HepG2 (cell line): ENCODE measurements around the gene APOC1. TPM values are rescaled to one million over a fixed set of nuclear protein-coding genes. Genes with fewer than 3 reads are reported as not detected.

Source experiments
- BORCS8-MEF2B ChIP-seq: sonication (generic); formaldehyde crosslinking; IDR thresholded peaks from 2 replicates; pipeline ENCODE4 v1.8.0; 2022; ENCODE audit warnings: mild to moderate bottlenecking, missing genetic modification reagents
- FOXK2 ChIP-seq: fragments of 450-650 bp; IDR thresholded peaks from 2 replicates; pipeline ENCODE4 v1.6.1; 2016
- HMG20A ChIP-seq: IDR thresholded peaks from 2 replicates; pipeline ENCODE4 v1.6.1; 2016; ENCODE audit warnings: borderline replicate concordance
- HNF4G ChIP-seq, 2 experiments: sonication (generic) in 1 of 2; formaldehyde crosslinking in 1 of 2; IDR thresholded peaks; 2 replicates each; pipeline versions ENCODE4 v1.4.0 to v1.6.1; 2011 to 2020; ENCODE audit warnings: borderline replicate concordance in 2 of 2, low read depth in 2 of 2, mild to moderate bottlenecking in 2 of 2, low read length in 1 of 2, missing genetic modification reagents in 1 of 2, moderate library complexity in 1 of 2
- MED1 ChIP-seq: sonication (generic); formaldehyde crosslinking; IDR thresholded peaks from 2 replicates; pipeline ENCODE4 v1.4.0; 2020; ENCODE audit warnings: missing genetic modification reagents
- NRL ChIP-seq: sonication (generic); formaldehyde crosslinking; IDR thresholded peaks from 2 replicates; pipeline ENCODE4 v1.5.0; 2020; ENCODE audit warnings: missing genetic modification reagents, mild to moderate bottlenecking, moderate library complexity, borderline replicate concordance
- REPIN1 ChIP-seq: sonication (generic); formaldehyde crosslinking; IDR thresholded peaks from 2 replicates; pipeline ENCODE4 v1.8.0; 2022; ENCODE audit warnings: missing genetic modification reagents, low read depth, mild to moderate bottlenecking, borderline replicate concordance
- SOX13 ChIP-seq, 3 experiments: fragments of 450-650 bp in 1 of 3; sonication (generic) in 1 of 3; formaldehyde crosslinking in 1 of 3; IDR thresholded peaks in 2 of 3; conservative IDR thresholded peaks in 1 of 3; 2 replicates each; pipeline versions ENCODE4 v1.5.0 to v1.6.1; 2016 to 2020; ENCODE audit warnings: antibody characterized with exemption in 1 of 3, mild to moderate bottlenecking in 1 of 3, missing compliant biosample characterization in 1 of 3, missing genetic modification reagents in 1 of 3, moderate library complexity in 1 of 3
- SSRP1 ChIP-seq: IDR thresholded peaks from 2 replicates; pipeline ENCODE4 v1.6.1; 2016; ENCODE audit warnings: control low read depth
- TFDP1 ChIP-seq: IDR thresholded peaks from 2 replicates; pipeline ENCODE4 v1.6.1; 2016; ENCODE audit warnings: missing compliant biosample characterization, missing genetic modification reagents, borderline replicate concordance
- THAP9 ChIP-seq: sonication (generic); formaldehyde crosslinking; IDR thresholded peaks from 2 replicates; pipeline ENCODE4; 2020; ENCODE audit warnings: missing genetic modification reagents, mild to moderate bottlenecking, borderline replicate concordance
- ZBTB4 ChIP-seq: sonication (generic); formaldehyde crosslinking; IDR thresholded peaks from 2 replicates; pipeline ENCODE4 v1.4.0; 2020; ENCODE audit warnings: missing genetic modification reagents, mild to moderate bottlenecking, borderline replicate concordance
- ZFP41 ChIP-seq: sonication (generic); formaldehyde crosslinking; IDR thresholded peaks from 2 replicates; pipeline ENCODE4 v1.4.0; 2020; ENCODE audit warnings: mild to moderate bottlenecking, missing genetic modification reagents, borderline replicate concordance
- ZNF124 ChIP-seq: sonication (generic); formaldehyde crosslinking; IDR thresholded peaks from 2 replicates; pipeline ENCODE4 v1.4.0; 2020; ENCODE audit warnings: missing genetic modification reagents
- ZNF780A ChIP-seq: sonication (generic); formaldehyde crosslinking; IDR thresholded peaks from 2 replicates; pipeline ENCODE4 v1.8.0; 2022; ENCODE audit warnings: mild to moderate bottlenecking, missing genetic modification reagents, moderate library complexity
- polyA plus RNA-seq, 8 experiments: library from polyadenylated mRNA; depleted of rRNA in 3 of 8; stranded (reverse) in 7 of 8; unstranded in 1 of 8; fragments of >200 nt; fragmentation: Illumina TruSeq in 4 of 8; extraction: Trizol in 4 of 8; gene quantifications; 2 replicates each; pipeline versions ENCODE4 v1.2.1 to v1.2.3, GENCODE V29; 2011 to 2016; ENCODE audit warnings: low read depth in 4 of 8, missing spikeins in 1 of 8, mixed read lengths in 1 of 8; ENCODE audit not compliant: insufficient read depth in 1 of 8
- total RNA-seq, 5 experiments: library from RNA; depleted of rRNA; stranded (reverse); fragments of >200 nt; fragmentation: Illumina TruSeq; extraction: Trizol; gene quantifications; 2 replicates each; pipeline ENCODE4 v1.2.3, GENCODE V29; 2016; ENCODE audit warnings: low read depth in 1 of 5
- TF ChIP-seq, protein P1 (sequence below): sonication (generic); formaldehyde crosslinking; IDR thresholded peaks from 2 replicates; pipeline ENCODE4 v1.4.0; 2020; ENCODE audit warnings: missing genetic modification reagents
- TF ChIP-seq, protein P2 (sequence below): sonication (generic); formaldehyde crosslinking; IDR thresholded peaks from 2 replicates; pipeline ENCODE4 v1.4.0; 2020; ENCODE audit warnings: mild to moderate bottlenecking, missing genetic modification reagents

APOC1 gene
- total and polyA plus RNA-seq, 2 of the 13 experiments (the other 11 are each of a cell fraction or from before 2014, with no cell fraction given): 600 to 1,235 TPM

DNA sequence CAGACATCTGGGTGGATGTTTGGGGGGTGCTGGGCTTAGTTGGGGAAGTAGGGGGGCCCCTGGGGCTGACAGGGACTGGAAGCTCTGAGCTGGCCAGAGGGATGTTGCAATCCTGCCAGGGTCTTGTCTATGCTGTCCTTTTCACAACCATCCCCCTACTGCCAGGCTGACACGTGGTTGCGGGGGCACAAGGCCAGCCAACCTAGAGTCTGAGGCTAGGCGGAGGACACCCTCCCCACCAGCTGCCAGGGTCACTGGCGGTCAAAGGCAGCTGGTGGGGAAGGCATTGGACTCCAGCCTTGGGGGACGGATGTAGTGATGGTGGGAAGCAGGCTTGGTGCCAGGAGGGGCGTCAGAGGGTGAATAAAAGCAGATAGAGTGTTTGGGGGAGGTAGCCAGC lies 1.6 kb upstream of the APOC1 start (continued):
- TF ChIP-seq ZBTB4: no peak
- peak; percentile 43; the same call in 1 of the 2 replicates for TF ChIP-seq ZNF124 (CRISPR knock-in tag)
- TF ChIP-seq BORCS8-MEF2B (CRISPR knock-in tag): peak; percentile 45; the same call in 1 of the 2 replicates
- TF ChIP-seq ZNF780A: 0 out of 2 replicates have a peak, but pooled peaks have one; percentile 57
- 0 out of 2 replicates have a peak, but pooled peaks have one; percentile 53 for TF ChIP-seq TFDP1
- peak; percentile 55; the same call in 1 of the 2 replicates for TF ChIP-seq REPIN1 (CRISPR knock-in tag)
- peak; percentile 95 for TF ChIP-seq MED1 (CRISPR knock-in tag)
- TF ChIP-seq, protein P1, sequence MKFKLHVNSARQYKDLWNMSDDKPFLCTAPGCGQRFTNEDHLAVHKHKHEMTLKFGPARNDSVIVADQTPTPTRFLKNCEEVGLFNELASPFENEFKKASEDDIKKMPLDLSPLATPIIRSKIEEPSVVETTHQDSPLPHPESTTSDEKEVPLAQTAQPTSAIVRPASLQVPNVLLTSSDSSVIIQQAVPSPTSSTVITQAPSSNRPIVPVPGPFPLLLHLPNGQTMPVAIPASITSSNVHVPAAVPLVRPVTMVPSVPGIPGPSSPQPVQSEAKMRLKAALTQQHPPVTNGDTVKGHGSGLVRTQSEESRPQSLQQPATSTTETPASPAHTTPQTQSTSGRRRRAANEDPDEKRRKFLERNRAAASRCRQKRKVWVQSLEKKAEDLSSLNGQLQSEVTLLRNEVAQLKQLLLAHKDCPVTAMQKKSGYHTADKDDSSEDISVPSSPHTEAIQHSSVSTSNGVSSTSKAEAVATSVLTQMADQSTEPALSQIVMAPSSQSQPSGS: peak; percentile 63; the same call in 1 of the 2 replicates
- TF ChIP-seq NRL (CRISPR knock-in tag): no peak
- no peak for TF ChIP-seq SSRP1
- TF ChIP-seq SOX13 (IDR thresholded peaks at IDR 0.05): no peak
- TF ChIP-seq SOX13 (CRISPR knock-in tag; conservative IDR thresholded peaks at IDR 0.05 in 1 of 2, IDR thresholded peaks at IDR 0.05 in 1 of 2): peak in 1 of 2 experiments; percentile 80; a peak in 2 of 4 replicates
- TF ChIP-seq HMG20A (CRISPR knock-in tag): peak; percentile 48; the same call in 1 of the 2 replicates
- 0 out of 2 replicates have a peak, but pooled peaks have one; percentile 13 for TF ChIP-seq FOXK2
- 0 out of 2 replicates have a peak, but pooled peaks have one; percentile 40 for TF ChIP-seq ZFP41 (CRISPR knock-in tag)
- no peak for TF ChIP-seq THAP9 (CRISPR knock-in tag)
- no peak for TF ChIP-seq HNF4G (IDR thresholded peaks at IDR 0.05; ENCODE audit: borderline replicate concordance, low read depth, low read length)
- peak; percentile 66; the same call in 1 of the 2 replicates for TF ChIP-seq HNF4G (CRISPR knock-in tag; IDR thresholded peaks at IDR 0.05; ENCODE audit: borderline replicate concordance, low read depth)
- TF ChIP-seq, protein P2, sequence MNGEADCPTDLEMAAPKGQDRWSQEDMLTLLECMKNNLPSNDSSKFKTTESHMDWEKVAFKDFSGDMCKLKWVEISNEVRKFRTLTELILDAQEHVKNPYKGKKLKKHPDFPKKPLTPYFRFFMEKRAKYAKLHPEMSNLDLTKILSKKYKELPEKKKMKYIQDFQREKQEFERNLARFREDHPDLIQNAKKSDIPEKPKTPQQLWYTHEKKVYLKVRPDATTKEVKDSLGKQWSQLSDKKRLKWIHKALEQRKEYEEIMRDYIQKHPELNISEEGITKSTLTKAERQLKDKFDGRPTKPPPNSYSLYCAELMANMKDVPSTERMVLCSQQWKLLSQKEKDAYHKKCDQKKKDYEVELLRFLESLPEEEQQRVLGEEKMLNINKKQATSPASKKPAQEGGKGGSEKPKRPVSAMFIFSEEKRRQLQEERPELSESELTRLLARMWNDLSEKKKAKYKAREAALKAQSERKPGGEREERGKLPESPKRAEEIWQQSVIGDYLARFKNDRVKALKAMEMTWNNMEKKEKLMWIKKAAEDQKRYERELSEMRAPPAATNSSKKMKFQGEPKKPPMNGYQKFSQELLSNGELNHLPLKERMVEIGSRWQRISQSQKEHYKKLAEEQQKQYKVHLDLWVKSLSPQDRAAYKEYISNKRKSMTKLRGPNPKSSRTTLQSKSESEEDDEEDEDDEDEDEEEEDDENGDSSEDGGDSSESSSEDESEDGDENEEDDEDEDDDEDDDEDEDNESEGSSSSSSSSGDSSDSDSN: peak; percentile 31; the same call in 1 of the 2 replicates
